ENCODE results near the gene RBM4. TPM values are rescaled to one million over a fixed set of nuclear protein-coding genes. Genes with fewer than 3 reads are reported as not detected.
"Not testable (repeated sequence)": the region's sequence is repeated elsewhere in the genome, so short reads cannot be mapped to it uniquely, and the experiment has no call there.

RBM4 gene
- total RNA-seq, 1 experiment from 2014 or later = 164 TPM

DNA sequence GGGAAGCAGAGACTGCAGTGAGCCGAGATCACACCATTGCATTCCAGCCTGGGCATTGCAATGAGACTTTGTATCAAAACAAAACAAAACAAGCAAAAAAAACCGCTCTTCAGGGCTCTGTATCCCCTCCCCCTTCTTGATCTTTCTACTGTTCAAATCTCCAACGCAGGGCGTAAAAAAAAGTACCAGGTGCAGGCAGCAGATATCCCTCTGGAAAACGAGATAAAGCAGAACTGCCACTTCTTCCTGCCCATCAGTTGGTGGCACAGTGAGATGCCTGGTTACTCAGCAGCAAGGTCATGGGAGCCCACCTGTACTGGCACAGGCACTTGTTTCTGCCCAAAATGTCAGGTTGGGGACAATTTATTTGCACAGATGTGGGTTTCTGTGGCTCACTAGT is 34.3 kb upstream of the RBM4 start:
- H3K27ac ChIP-seq (ENCODE audit: low read length) = no peak overlapping the region
- ATAC-seq (no peak), DNase-seq (no peak)
- H3K79me2 ChIP-seq (ENCODE audit: low read length) = no peaks in the 10 kb centered on the region
- H4K20me1 ChIP-seq (ENCODE audit: low read length) = no peaks in the 10 kb centered on the region
- H2AFZ ChIP-seq (ENCODE audit: low read length) = no peak overlapping the region
- no peak overlapping the region for H3K9ac ChIP-seq (ENCODE audit: low read length)
- H3F3A ChIP-seq (ENCODE audit: low read length, unreplicated experiment) = no peaks in the 10 kb centered on the region
- H3K9me2 ChIP-seq (replicated peaks; ENCODE audit: low read length) = no peaks in the 10 kb centered on the region
- no peaks in the 10 kb centered on the region for H3K4me1 ChIP-seq (ENCODE audit: insufficient read depth, low read length)
- no peak overlapping the region for H3K4me3 ChIP-seq (ENCODE audit: low read length)
- no TSS peak for BruUV-seq (replicated peaks)
- POLR2A ChIA-PET (ENCODE audit: unreplicated experiment) = no interaction called here
- no peak overlapping the region for H3K4me2 ChIP-seq (ENCODE audit: low read length)
- H3K27me3 ChIP-seq (ENCODE audit: low read length) = no peaks in the 10 kb centered on the region
- CTCF ChIA-PET = no interaction called here
- peaks cover 10% of the 10 kb centered on the region; the same call in 1 of the 2 replicates for H3K36me3 ChIP-seq (ENCODE audit: low read depth, low read length)
- intact Hi-C loops (cut with micrococcal nuclease) = no loop called here
- H3K9me3 ChIP-seq (ENCODE audit: low read length) = no peaks in the 10 kb centered on the region
- TF ChIP-seq EZH2phosphoT487 (IDR thresholded peaks at IDR 0.05; ENCODE audit: borderline replicate concordance, low read length) (no peak), EZH2 (IDR thresholded peaks at IDR 0.05; ENCODE audit: low read length, unreplicated experiment) (no peak)
- TF ChIP-seq, protein P1, sequence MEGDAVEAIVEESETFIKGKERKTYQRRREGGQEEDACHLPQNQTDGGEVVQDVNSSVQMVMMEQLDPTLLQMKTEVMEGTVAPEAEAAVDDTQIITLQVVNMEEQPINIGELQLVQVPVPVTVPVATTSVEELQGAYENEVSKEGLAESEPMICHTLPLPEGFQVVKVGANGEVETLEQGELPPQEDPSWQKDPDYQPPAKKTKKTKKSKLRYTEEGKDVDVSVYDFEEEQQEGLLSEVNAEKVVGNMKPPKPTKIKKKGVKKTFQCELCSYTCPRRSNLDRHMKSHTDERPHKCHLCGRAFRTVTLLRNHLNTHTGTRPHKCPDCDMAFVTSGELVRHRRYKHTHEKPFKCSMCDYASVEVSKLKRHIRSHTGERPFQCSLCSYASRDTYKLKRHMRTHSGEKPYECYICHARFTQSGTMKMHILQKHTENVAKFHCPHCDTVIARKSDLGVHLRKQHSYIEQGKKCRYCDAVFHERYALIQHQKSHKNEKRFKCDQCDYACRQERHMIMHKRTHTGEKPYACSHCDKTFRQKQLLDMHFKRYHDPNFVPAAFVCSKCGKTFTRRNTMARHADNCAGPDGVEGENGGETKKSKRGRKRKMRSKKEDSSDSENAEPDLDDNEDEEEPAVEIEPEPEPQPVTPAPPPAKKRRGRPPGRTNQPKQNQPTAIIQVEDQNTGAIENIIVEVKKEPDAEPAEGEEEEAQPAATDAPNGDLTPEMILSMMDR (conservative IDR thresholded peaks at IDR 0.05; ENCODE audit: low read depth, low read length) = no peak

- DNase-seq; H3K4me3 ChIP-seq (ENCODE audit: low read length); H3K4me2 ChIP-seq (ENCODE audit: low read length); BruUV-seq (replicated peaks); H2AFZ ChIP-seq (ENCODE audit: low read length); H4K20me1 ChIP-seq (ENCODE audit: low read length); H3K36me3 ChIP-seq (ENCODE audit: low read depth, low read length); H3K9me3 ChIP-seq (ENCODE audit: low read length); H3F3A ChIP-seq (ENCODE audit: low read length, unreplicated experiment); CTCF ChIA-PET; H3K9ac ChIP-seq (ENCODE audit: low read length); H3K4me1 ChIP-seq (ENCODE audit: insufficient read depth, low read length); H3K27me3 ChIP-seq (ENCODE audit: low read length); H3K79me2 ChIP-seq (ENCODE audit: low read length); intact Hi-C loops (cut with micrococcal nuclease); POLR2A ChIA-PET (ENCODE audit: unreplicated experiment); H3K9me2 ChIP-seq (replicated peaks; ENCODE audit: low read length); H3K27ac ChIP-seq (ENCODE audit: low read length); ATAC-seq: not testable (repeated sequence)
These were observed 31.9 kb upstream of the RBM4 start for GRCh38 chr11:66606608-66607007.

- Histone ChIP-seq H3K9me3 (ENCODE audit: low read length) (no peaks in the 10 kb centered on the region), H4K20me1 (ENCODE audit: low read length) (no peaks in the 10 kb centered on the region), H3K4me2 (ENCODE audit: low read length) (no peak overlapping the region), H3K36me3 (ENCODE audit: low read depth, low read length) (no peaks in the 10 kb centered on the region), H3K4me3 (ENCODE audit: low read length) (no peak overlapping the region), H3K27ac (ENCODE audit: low read length) (no peak overlapping the region), H2AFZ (ENCODE audit: low read length) (no peak overlapping the region), H3K9ac (ENCODE audit: low read length) (no peak overlapping the region), H3K9me2 (replicated peaks; ENCODE audit: low read length) (no peaks in the 10 kb centered on the region), H3F3A (ENCODE audit: low read length, unreplicated experiment) (no peaks in the 10 kb centered on the region), H3K27me3 (ENCODE audit: low read length) (no peaks in the 10 kb centered on the region), H3K79me2 (ENCODE audit: low read length) (no peaks in the 10 kb centered on the region), H3K4me1 (ENCODE audit: insufficient read depth, low read length) (peaks cover 3% of the 10 kb centered on the region)
- ChIA-PET POLR2A (ENCODE audit: unreplicated experiment) (no interaction called here), CTCF (no interaction called here)
- intact Hi-C loops (cut with micrococcal nuclease) = no loop called here
- BruUV-seq (replicated peaks) = no TSS peak
- TF ChIP-seq EZH2phosphoT487 (IDR thresholded peaks at IDR 0.05; ENCODE audit: borderline replicate concordance, low read length) = no peak
- TF ChIP-seq EZH2 (IDR thresholded peaks at IDR 0.05; ENCODE audit: low read length, unreplicated experiment) = no peak
- TF ChIP-seq, protein P1 (conservative IDR thresholded peaks at IDR 0.05; ENCODE audit: low read depth, low read length) = no peak
- ATAC-seq (no peak), DNase-seq (no peak)
These were observed 31.2 kb upstream of the RBM4 start for GRCh38 chr11:66607126-66607834.
